ENCODE results near the gene ETS1.

ETS1 gene

DNA sequence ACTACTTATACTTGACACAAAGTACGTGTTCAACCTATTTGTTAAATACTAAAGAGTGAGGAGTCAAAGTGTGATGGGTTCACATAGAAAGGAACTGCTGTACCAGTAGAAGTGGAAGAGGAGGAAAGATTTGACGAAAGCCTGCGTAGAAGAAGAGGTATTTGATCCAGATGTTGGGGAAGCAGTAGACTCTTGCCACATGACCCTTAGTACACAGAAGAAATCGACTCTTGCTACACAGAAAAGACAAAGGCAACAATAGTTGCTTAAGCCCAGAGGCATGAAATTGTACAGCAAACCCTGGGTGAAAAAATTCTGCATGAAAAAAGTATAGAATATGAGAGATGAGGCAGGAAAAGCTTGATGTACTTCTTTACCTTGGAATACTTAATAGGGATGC is 152.9 kb downstream of the ETS1 start:
- no peak for DNase-seq (ENCODE audit: low spot score)

DNA sequence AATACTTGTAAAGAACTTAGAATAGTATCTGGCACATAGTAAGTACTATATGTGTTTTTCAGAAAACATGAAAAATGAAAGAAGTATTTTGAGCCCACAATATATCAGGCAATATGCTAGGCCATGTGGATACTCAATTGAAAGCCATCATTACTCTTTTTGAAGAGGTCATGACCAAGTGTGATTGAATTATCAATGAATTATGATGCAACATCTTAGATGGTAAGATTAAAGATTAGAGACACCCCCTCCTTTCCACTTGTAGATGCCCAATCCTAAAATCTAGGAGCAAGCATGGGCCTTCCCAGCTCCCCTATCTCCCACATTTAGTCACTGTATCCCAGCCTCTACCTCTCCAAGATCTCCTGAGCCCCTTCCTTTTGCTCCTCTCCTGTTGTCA is 154.4 kb downstream of the ETS1 start:
- no peak for DNase-seq (ENCODE audit: low spot score)

DNA sequence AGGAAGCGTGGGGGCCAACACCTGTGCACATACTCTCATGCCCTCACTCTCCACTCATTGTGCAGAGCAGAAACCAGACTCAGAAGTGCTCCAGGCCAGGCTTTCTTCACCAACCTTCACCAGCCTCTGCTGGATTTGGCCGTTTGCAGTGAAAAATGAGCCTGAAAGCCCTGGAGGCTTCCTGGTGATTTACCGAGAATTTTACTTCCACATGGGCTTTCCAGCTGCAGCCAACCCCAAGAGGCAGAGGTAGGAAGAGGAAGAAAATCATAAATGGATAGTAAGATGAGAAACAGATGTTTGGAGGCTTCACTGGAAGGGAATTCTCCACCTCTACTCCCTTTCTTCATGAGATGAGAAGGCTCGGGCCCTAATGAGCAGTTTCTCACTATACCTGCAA is 155.4 kb downstream of the ETS1 start:
- DNase-seq (ENCODE audit: low spot score), result no peak

DNA sequence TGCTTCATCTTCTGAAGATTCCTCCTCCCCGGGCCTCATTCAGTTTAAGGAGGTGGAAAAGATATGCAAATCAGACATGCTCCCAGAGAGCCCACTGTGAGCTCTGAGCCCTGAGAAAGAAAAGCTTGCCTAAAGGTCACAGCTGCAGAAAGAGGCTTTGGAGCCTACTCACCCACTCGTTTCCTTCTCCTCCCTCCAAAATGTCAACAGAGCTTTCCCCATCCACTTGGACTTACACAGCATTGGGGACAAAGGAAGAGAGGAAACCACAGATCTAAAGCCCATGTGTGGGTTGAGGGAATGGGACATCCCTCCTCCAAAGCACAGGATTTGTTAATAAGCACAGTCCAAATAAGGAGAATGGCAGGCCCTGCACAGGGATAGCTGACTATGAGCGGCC is 158.4 kb downstream of the ETS1 start:
- no peak for DNase-seq (ENCODE audit: low spot score)

DNA sequence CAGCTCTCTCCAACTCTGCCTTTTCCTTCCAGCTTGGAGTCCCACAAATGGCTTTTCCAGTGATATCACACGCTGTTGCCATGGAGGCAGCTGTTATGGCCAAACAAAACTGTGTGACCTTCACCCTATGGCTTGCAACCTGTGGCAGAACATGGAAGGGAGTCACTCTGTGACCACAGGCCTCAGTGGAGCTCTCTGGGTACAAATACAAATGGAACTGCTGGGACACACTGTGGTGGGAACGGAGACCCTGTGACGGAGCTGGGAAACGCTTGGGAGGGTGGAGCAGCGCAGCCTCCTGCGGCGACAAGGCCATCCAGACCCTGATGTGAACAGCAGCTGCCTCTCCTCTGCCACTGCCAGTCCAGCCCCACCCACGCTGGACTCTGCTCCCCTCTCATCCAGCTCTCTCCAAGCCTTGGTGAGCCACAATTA is 162.5 kb downstream of the ETS1 start:
- no peak for DNase-seq (ENCODE audit: low spot score)

DNA sequence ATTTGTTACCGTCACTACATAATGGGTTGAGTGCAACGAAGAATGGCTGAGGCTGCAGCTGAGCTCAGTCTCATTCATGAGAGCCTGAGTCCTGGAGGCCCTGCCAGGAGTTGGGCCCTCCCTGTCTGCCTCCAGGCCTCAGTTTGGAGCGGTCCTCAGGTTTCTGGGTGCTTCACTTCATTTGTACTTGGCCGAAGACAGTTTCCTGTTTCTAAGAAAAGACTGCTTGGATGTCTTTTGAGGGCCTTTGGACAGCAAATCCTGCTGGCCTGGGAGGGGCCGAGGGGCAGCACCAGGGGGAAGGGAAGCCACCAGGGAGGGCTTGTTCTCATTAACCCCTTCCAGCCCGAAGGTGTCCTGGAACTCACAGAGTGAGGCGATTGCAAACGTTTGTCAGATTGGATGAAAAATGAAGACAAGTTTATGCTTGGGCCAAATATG is 163.1 kb downstream of the ETS1 start:
- no peak for DNase-seq (ENCODE audit: low spot score)

DNA sequence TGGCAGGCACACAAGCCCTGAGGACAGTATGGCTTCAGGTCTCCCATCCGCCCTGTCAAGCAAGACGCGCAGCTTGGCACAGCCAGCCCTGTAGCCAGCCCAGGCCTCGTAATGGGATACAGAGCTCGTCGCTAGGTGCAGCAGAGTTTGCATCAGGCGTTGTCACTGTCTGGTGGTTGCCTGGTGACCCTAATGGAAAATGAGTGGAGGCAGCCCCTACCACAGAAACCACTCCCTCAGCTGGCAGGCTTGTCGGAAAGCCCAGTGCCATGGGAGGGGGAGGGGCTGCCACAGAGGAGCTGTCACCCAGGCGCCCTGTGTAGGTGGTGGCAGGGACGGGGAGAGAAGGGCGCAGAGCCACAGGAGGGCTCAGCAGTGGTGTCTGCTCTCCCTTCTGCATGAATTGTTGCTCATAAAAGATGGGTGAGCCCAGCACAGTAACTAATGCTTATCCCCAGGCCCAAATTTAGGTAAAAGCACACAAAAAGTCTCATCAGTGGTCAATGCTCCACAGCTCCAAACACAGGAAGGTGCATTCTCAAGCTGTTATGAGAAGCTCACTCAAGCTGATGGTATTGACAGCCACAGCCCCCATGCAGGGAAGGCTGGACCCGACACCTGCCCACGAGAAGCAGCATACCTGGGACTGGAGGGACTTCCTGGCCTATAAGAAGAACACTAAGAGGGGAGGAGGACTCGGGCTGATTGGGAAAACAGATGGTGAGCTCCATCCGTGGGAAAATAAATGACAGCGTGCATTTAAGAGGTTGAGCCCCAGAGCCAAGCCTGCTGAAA is 164.6 kb downstream of the ETS1 start:
- DNase-seq (ENCODE audit: low spot score), result no peak

DNA sequence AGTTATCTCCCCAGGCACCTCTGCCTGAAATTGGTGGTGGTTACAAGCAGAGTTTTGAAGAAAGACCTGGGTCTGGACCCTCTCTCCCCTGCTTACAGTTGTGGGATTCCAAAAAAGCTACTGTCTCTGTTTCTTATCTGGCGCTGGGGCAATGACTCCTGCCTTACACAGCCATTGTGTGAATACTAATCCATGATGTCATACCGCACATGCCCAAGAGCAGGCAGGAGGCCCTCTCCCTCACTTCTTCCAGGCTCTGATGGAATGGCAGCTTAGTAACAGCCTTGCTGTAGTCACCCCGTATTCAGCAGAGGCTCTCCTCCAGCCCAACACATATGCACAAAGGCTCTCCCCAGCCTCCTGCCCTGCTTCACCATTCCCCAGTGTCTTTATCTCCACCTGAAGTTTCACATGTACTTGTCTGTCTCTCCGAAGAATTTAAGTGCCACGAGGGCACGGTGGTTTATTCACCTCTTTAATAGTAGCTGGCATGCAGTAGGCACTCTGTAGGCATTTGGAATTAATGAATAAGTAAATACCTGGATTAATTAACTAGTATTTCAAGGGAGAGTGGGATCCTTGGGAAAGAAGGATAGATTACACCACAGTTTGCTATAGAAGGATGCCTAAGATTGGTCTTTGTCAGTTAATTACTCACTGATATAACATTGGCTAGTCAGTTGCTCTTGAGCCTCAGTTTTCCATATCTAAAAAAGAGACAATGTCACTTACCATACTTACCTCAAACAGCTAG is 165.6 kb downstream of the ETS1 start:
- no peak for DNase-seq (ENCODE audit: low spot score)

DNA sequence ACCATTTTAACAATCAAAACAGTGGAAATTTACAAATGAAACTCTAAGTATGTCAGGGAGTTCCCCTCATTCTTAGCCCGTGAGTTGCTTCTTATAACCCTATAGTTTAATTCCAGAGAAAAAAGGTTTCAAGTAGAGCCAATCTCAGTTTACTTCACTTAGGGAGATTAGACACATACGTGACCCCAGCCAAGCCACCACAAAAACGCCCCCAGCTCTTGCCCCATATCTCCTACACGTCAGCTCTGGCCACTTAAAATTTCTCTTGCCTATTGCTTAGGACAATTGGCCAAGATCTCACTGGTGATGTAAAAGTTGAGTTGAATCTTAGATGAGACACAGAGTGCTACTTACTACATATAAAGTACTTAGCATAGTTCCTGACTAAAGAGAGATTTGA is 166.4 kb downstream of the ETS1 start:
- no peak for DNase-seq (ENCODE audit: low spot score)

DNA sequence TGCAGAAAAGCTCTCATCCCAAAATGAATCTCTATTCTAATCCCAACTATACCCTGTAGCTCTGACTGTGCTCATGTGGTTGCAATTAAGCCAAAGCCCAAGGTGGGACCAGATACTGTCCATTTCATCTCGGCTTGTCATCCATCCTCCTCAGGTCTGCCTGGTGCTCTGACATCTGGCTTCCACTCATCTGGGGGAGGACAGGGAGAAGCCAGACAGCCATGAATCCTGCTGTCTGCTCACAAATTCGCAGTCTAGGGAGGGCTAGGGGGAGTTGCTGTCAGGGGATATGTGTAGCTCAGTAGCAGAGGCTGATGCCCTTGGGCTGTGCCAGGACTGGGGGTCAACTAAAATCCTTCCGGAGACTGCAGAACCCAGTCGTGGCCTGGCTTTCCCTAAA is 167.1 kb downstream of the ETS1 start:
- DNase-seq (ENCODE audit: low spot score), result no peak

DNA sequence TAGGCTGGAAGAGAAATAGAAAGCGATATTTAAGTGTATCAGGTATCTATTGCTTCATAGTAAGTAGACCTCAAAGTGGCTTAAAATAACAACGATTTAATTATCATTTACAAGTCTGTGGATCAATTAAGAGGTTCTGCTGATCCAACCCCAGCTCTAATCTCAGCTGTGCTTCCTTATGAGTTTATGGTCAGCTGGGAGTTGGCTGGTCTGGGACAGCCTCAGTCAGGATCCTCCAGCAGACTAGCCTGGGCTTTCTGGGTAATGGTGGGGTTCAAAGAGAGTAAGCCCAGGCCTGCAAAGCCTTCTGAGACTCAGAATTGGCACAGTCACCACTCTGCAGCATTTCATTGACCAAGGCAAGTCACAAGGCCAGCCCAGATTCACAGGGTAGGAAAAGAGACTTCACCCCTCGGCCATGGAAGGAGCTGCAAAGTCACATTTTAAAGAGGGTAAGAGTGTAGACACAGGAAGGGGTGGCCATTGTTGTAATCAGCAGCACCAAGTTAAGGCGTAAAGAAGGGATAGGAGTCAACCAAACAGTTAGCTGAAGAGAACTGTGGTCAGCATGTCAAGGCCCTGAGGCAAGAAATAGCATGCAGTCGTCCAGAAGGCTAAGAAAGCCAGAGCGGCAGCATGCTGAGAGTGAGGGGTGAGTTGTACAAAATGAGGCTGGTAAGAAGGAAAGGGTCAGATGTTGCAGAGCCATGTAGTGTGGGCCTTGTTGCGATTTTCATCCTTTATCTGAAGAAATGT is 168.2 kb downstream of the ETS1 start:
- no peak for DNase-seq (ENCODE audit: low spot score)

DNA sequence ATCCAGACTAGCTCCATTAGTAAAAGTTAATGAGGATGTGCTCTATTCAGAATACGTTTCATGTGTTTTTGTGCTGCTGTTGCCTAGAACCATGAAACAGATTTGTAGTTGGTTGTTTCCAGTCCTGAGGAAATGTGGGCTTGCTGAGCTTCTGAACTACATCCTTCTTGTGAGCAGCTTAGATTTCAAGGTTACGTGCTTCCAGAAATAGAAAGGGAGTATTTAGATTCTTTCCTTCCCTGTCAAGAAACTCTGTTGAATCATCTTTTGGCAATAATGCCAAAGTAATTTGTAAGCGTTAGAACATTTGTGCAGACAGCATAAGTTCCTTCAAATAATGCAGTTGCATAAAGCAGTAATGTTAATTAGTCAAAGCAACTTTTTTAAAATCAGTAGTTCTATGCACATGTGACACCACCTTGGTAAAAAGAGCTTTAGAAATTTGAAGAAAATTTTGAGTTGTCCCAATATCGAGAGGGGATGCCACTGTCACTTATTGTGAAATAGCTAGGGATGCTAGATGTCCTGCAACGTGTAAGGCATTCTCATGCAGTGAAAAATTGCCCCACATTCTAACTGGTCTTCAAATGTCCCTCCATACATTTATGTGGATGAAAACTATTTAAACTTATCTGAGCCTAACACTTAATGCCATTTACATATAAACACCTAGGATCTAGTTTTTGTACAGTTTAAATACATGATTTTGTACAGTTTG is 169.6 kb downstream of the ETS1 start:
- no peak for DNase-seq (ENCODE audit: low spot score)

DNA sequence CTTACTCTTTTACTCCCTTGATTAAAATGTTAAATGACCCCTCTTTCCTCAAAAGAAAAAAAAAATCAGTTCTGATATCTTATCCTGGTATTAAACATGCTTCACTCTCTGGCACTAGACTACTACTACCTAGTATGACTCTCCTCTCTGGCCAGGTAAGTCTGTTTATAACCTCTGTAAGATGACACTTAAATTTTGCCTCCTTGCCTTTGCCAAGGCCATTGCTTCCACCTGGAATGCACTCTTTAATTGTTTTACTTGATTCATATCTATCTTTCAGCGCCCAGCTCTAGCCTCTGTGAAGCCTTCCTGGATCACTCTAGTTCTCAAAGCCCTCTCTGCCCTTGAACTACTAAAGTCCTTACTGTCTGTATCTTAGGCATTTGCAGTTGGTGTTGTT is 170.4 kb downstream of the ETS1 start:
- DNase-seq (ENCODE audit: low spot score), result no peak

DNA sequence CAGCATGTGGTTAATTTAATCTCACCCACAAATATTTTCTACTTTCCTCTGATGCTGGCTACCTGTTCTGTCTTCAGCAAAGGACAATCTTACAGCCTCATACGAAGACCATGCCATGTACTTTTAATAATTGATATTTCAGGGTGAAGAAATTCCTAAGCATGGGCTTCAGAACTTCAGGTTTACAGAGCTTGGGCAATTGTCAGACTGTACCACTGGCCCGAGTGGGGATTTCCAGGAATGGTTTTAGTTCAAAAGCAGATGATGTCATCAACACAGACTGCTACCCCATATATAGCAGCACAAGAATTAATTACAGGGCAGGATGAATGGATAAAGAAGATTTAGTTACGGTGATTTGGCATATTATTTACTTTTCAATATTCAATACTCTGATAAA is 171.8 kb downstream of the ETS1 start:
- DNase-seq (ENCODE audit: low spot score), result no peak

DNA sequence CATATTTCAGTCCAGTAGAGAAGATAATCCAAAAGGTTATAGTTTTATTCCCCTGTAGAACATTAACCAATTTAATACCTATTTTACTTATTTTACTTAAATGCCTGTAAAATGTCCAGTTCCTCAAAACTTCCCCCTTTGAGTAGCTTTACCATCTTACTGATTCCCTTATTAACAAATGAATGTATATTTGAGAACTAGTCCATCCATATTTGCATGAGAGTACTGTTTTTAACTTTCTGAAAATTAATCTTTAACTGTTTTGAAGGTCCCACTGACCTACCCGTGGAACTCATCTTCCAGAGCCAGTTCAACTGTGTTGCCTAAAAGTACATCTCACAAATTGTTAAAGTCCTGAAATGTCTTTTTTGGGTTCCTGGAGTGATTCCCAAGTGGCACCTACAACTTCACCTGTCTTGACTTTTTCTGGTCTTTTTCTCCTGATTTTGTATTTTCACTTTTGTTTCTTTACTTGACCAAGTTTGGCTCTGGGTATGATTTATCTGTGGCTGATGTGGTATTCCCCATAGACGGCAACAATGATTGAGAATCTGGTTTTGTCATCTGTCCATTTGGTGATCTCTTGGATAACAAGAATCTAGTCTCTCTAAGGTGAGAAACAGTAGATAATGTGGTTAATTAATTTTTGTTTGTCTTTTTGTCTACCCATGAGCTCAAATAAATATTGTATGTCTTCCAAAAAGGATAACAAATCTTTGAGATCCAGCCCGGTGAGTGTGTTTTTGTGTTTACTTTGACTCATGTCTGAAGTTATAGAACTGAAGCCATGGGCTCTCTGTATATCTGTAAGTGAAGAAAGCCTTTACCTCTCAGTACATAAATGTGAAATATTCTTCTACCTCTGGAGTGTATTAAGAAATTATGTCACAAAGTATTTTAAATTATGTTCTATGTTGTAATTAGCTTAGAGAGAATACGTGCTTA is 174.2 kb downstream of the ETS1 start:
- DNase-seq (ENCODE audit: low spot score), result no peak

DNA sequence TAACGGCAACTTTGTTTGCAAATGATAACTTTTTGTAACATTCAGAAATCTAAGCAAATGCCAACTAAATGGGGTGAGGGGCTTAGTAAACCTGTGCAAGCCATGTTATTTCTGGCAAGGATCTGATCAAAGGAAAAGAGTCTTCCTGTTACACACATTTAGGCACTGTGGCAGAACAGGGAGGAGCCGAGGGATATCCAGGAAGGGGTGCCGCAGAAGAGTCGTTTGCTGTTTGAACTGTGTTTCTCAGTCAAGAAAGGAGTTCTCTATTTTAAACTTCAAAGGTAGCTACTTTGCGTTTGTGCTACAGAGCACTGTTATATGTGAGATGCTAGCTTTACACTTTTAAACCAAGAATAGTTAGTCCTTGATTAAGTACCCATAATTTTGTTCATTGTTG is 175.5 kb downstream of the ETS1 start:
- no peak for DNase-seq (ENCODE audit: low spot score)

DNA sequence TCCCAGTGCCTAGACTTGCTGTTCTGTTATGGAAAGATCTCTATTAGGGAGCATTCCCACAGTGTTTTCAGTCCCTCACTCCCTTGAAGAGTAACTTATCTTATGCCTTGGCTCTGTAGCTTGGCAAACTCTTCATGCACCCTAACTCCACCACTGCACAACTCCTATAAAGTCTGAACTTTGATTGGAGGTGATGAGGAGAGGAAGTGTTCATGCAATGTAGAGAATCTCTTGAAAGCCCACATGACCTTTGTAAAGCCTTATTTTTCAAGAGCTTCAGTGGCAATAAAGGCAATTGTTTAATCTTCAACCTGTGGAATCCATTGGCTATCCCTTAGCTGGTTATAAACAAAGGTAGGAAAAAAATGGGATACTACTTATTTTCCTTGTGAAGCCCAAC is 176.2 kb downstream of the ETS1 start:
- DNase-seq (ENCODE audit: low spot score), result no peak

DNA sequence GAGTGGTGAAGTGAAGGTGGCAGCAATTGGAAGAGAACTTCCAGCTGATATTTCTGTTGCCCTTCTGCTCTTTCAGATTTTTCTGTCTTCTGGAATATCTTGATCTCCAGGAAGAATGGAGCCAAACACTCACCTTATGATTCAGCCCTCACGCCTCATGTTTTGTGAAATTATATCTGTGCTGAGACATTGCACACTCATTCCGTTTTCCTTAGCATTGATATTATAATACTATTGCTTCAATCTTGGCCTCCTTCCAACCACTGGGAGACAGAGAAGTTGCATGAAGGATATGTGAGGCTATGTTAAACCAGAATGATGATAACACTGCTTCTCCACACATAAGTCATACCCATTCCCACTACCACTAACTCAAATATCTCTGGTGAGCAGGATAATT is 177.9 kb downstream of the ETS1 start:
- DNase-seq (ENCODE audit: low spot score), result no peak
